ENCODE data around the gene PLA2R1.

GRCh38 chr2:160043265-160043664 is 19.1 kb downstream of the PLA2R1 start:
- TF ChIP-seq RFX5 (IDR thresholded peaks at IDR 0.05; ENCODE audit: low read depth, low read length), result no peak
- no peak for TF ChIP-seq CTCF (conservative IDR thresholded peaks at IDR 0.05; ENCODE audit: low read depth, low read length)
- TF ChIP-seq POLR2A (IDR thresholded peaks at IDR 0.05; ENCODE audit: low read depth, low read length), result no peak
- TF ChIP-seq CHD1 (IDR thresholded peaks at IDR 0.05; ENCODE audit: low read depth, low read length), result no peak
- TF ChIP-seq BHLHE40 (IDR thresholded peaks at IDR 0.05; ENCODE audit: low read depth, low read length), result no peak
- TF ChIP-seq FOS (IDR thresholded peaks at IDR 0.05; ENCODE audit: low read depth, low read length), result no peak
- no peak for TF ChIP-seq SMC3 (IDR thresholded peaks at IDR 0.05; ENCODE audit: low read depth, low read length)
- no peak for TF ChIP-seq MXI1 (IDR thresholded peaks at IDR 0.05; ENCODE audit: borderline replicate concordance, low read depth, low read length)
- TF ChIP-seq MAFK (IDR thresholded peaks at IDR 0.05; ENCODE audit: low read depth, low read length), result no peak
- no peak for TF ChIP-seq RAD21 (IDR thresholded peaks at IDR 0.05; ENCODE audit: low read length)
